IMR-90 (cell line): Measurements from ENCODE around the gene HTT. TPM values are rescaled to one million over a fixed set of nuclear protein-coding genes. Genes with fewer than 3 reads are reported as not detected.

Experiments
- ATAC-seq: fragments of 200-7000 bp; cut with Tn5 transposase; 2 replicates; pipeline ENCODE4 v1.9.1; 2020; ENCODE audit warnings: low read depth, mild to moderate bottlenecking, moderate library complexity
- BruUV-seq: library from RNA; stranded (reverse); fragments of 400-500 nt; replicated peaks from 2 replicates; lab custom pipeline; 2021; lab: Mats Ljungman, UMichigan
- CTCF ChIA-PET: fragments of 300-600 bp; formaldehyde crosslinking; extraction: SDS; loops from one replicate; lab custom pipeline; 2021; ENCODE audit warnings: antibody characterized with exemption; lab: Yijun Ruan, JAX
- POLR2A ChIA-PET: fragments of 300-600 bp; sonication (Branson Sonifier 250); formaldehyde crosslinking; loops from one replicate; lab custom pipeline; 2022; ENCODE audit warnings: antibody characterized with exemption; ENCODE audit not compliant: unreplicated experiment; lab: Charles Lee
- DNase-seq: peaks from one replicate; pipeline ENCODE4 v3.0.0; 2013
- H2AFZ ChIP-seq: replicated peaks from 2 replicates; pipeline ENCODE3; 2013; ENCODE audit warnings: low read length, mild to moderate bottlenecking; ENCODE audit not compliant: poor library complexity
- H2AK5ac ChIP-seq: 2 replicates; pipeline ENCODE4 v1.6.1; 2013; ENCODE audit warnings: low read depth, low read length, inconsistent platforms
- H2AK9ac ChIP-seq: replicated peaks from 2 replicates; pipeline ENCODE3; 2013; ENCODE audit warnings: mild to moderate bottlenecking, low read depth, low read length, moderate library complexity; ENCODE audit not compliant: poor library complexity
- H2BK120ac ChIP-seq: 2 replicates; pipeline ENCODE4 v1.6.1; 2013; ENCODE audit warnings: low read depth, low read length, inconsistent platforms
- H2BK15ac ChIP-seq: 3 replicates; pipeline ENCODE4 v1.6.1; 2013; ENCODE audit warnings: low read depth, low read length, inconsistent platforms
- H2BK20ac ChIP-seq: 2 replicates; pipeline ENCODE4 v1.6.1; 2013; ENCODE audit warnings: low read depth, mild to moderate bottlenecking, inconsistent platforms, low read length, moderate library complexity
- H2BK5ac ChIP-seq: 2 replicates; pipeline ENCODE4 v1.6.1; 2013; ENCODE audit warnings: mild to moderate bottlenecking, low read depth, low read length, inconsistent platforms; ENCODE audit not compliant: poor library complexity, severe bottlenecking
- H3K14ac ChIP-seq: replicated peaks from 2 replicates; pipeline ENCODE4 v1.6.1; 2013; ENCODE audit warnings: low read depth, low read length, inconsistent platforms
- H3K18ac ChIP-seq: 2 replicates; pipeline ENCODE4 v1.6.1; 2013; ENCODE audit warnings: low read depth, low read length, control low read depth
- H3K23ac ChIP-seq: 2 replicates; pipeline ENCODE4 v1.6.1; 2013; ENCODE audit warnings: low read depth, low read length, inconsistent platforms
- H3K27ac ChIP-seq: 2 replicates; pipeline ENCODE4 v1.5.1; 2013; ENCODE audit warnings: mild to moderate bottlenecking, control low read depth, low read length; ENCODE audit not compliant: insufficient read depth
- H3K27me3 ChIP-seq: 2 replicates; pipeline ENCODE4 v1.6.1; 2013; ENCODE audit warnings: low read length; ENCODE audit not compliant: control insufficient read depth, insufficient read depth
- H3K36me3 ChIP-seq: 2 replicates; pipeline ENCODE4 v1.6.1; 2013; ENCODE audit warnings: low read length, mixed read lengths; ENCODE audit not compliant: control insufficient read depth, insufficient read depth
- H3K4ac ChIP-seq: 2 replicates; pipeline ENCODE4 v1.6.1; 2013; ENCODE audit warnings: low read depth, low read length, inconsistent platforms
- H3K4me1 ChIP-seq: 2 replicates; pipeline ENCODE4 v1.6.1; 2013; ENCODE audit warnings: low read length, mixed read lengths; ENCODE audit not compliant: control insufficient read depth, insufficient read depth
- H3K4me2 ChIP-seq: 2 replicates; pipeline ENCODE4 v1.6.1; 2013; ENCODE audit warnings: low read depth, mild to moderate bottlenecking, control low read depth, low read length, moderate library complexity
- H3K4me3 ChIP-seq: 2 replicates; pipeline ENCODE4 v1.5.1; 2013; ENCODE audit warnings: low read depth, mild to moderate bottlenecking, control low read depth, low read length, moderate library complexity; ENCODE audit not compliant: insufficient read depth
- H3K56ac ChIP-seq: 2 replicates; pipeline ENCODE4 v1.6.1; 2013; ENCODE audit warnings: low read length, inconsistent platforms; ENCODE audit not compliant: insufficient read depth; ENCODE audit errors: extremely low read depth
- H3K79me1 ChIP-seq, 2 experiments: 2 replicates each; pipeline ENCODE4 v1.6.1; 2013; ENCODE audit warnings: low read length in 2 of 2, inconsistent platforms in 1 of 2, low read depth in 1 of 2
- H3K9ac ChIP-seq: 2 replicates; pipeline ENCODE4 v1.6.1; 2013; ENCODE audit warnings: low read depth, low read length, control low read depth
- H3K9me1 ChIP-seq: 2 replicates; pipeline ENCODE4 v1.6.1; 2013; ENCODE audit warnings: low read length, inconsistent platforms; ENCODE audit not compliant: insufficient read depth
- H3K9me3 ChIP-seq: 2 replicates; pipeline ENCODE4 v1.6.1; 2013; ENCODE audit warnings: low read length; ENCODE audit not compliant: control insufficient read depth, insufficient read depth
- H4K20me1 ChIP-seq: 2 replicates; pipeline ENCODE4 v1.6.1; 2013; ENCODE audit warnings: low read length, inconsistent platforms; ENCODE audit not compliant: insufficient read depth
- H4K5ac ChIP-seq: 2 replicates; pipeline ENCODE4 v1.6.1; 2013; ENCODE audit warnings: mild to moderate bottlenecking, low read depth, low read length, control low read depth
- H4K8ac ChIP-seq, 2 experiments: 2 replicates each; pipeline ENCODE4 v1.6.1; 2013; ENCODE audit warnings: low read depth in 2 of 2, low read length in 2 of 2, control low read depth in 1 of 2, inconsistent platforms in 1 of 2
- H4K91ac ChIP-seq: 2 replicates; pipeline ENCODE4 v1.6.1; 2013; ENCODE audit warnings: low read depth, low read length, inconsistent platforms; ENCODE audit not compliant: insufficient read depth
- CHD1 ChIP-seq: IDR thresholded peaks from 2 replicates; pipeline ENCODE4 v1.6.1; 2012; ENCODE audit warnings: low read depth, low read length, improper control_type of control experiment
- MAFK ChIP-seq: IDR thresholded peaks from 2 replicates; pipeline ENCODE4 v1.6.1; 2012; ENCODE audit warnings: low read depth, low read length, improper control_type of control experiment
- MAZ ChIP-seq: IDR thresholded peaks from 2 replicates; pipeline ENCODE4 v1.6.1; 2012; ENCODE audit warnings: low read depth, mild to moderate bottlenecking, low read length, improper control_type of control experiment, moderate library complexity, borderline replicate concordance
- WGBS, 2 experiments: methylation state at CpG; one replicate each; pipeline versions ENCODE4 v1.1.5 to v1.1.7; 2013; ENCODE audit warnings: missing lambda C conversion rate in 2 of 2; ENCODE audit not compliant: insufficient read length in 1 of 2; ENCODE audit errors: extremely low coverage in 2 of 2; 5-methylcytosine and 5-hydroxymethylcytosine counted together
- dilution Hi-C: fragments of 300-500 bp; cut with HindIII; formaldehyde crosslinking; loops from one replicate; pipeline ENCODE4 v1.14.3; 2018; ENCODE audit warnings: low sequenced_read_pairs; ENCODE audit not compliant: unreplicated experiment
- in situ Hi-C: fragments of 300-500 bp; cut with MboI; formaldehyde crosslinking; loops from 3 replicates; pipeline ENCODE4 v1.14.3; 2019; ENCODE audit warnings: low sequenced_read_pairs, inconsistent platforms, mixed read lengths
- intact Hi-C: fragments of 100-400 bp; cut with micrococcal nuclease; formaldehyde crosslinking; loops from 2 replicates; pipeline ENCODE4 v1.10.0; 2022
- polyA plus RNA-seq, 3 experiments: library from polyadenylated mRNA; depleted of rRNA; stranded (reverse); fragments of >200 nt; gene quantifications; 2 replicates each; pipeline ENCODE4 v1.2.3, GENCODE V29; 2012; ENCODE audit warnings: low replicate concordance in 1 of 3
- total RNA-seq: library from RNA; depleted of rRNA; stranded (reverse); fragments of >200 nt; gene quantifications from 2 replicates; pipeline ENCODE4 v1.2.3, GENCODE V29; 2012

The HTT gene
- total and polyA plus RNA-seq, 2 of the 4 experiments (the other 2 are of a cell fraction) = 11.6 to 14.3 TPM

DNA sequence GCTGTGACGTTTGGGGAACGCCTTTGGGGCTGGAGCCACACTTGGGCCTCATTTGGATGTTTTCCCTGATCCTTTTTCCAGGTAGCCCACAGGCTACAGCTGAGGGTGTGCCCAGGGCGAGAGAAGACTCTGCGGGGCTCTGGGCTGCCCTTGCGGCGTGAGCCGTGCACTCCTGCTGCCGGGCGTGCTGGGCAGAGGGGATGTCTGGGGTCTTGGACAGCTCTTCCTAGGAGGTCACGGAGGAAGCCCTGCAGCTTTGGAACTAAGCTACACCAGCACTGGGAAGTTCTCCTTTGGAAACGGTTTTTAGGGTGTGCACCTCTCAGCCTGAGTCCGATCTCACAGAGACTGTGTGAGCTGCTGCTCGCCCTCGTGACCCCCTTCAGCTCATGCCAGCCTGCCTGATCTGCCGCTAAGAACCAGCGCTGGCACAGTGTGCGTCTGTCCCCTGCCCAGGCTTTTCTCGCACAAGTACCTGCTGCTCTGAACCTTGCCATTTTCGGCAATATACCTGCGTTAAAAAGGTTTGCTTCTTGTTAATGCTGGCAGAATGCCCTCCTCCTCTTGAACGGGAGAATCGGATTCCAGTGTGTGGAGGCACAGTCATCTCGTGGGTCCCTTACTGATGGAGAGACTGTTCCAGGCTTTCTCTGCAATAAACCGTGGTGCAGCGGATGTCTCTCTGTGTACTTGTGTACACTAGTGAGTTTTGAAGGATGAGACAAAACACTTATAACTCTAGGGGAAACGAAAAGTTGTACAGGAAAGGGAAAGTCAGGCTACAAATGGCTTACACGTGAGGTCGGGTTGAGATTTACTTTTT, 188.8 kb downstream of the HTT start:
- Histone ChIP-seq H2AK5ac (no peak overlapping the region), H3K79me1 (no peaks in the 10 kb centered on the region), H2BK120ac (no peak overlapping the region), H3K4ac (no peak overlapping the region), H3K18ac (no peak overlapping the region), H4K8ac (no peak overlapping the region), H3K23ac (no peak overlapping the region), H3K27me3 (peaks cover 23% of the 10 kb centered on the region), H3K36me3 (no peaks in the 10 kb centered on the region), H4K91ac (no peak overlapping the region), H2BK20ac (no peak overlapping the region), H3K4me2 (no peak overlapping the region), H3K56ac (no peak overlapping the region), H3K9ac (no peak overlapping the region), H2AK9ac (no peak overlapping the region), H4K5ac (no peak overlapping the region), H2AFZ (no peak overlapping the region), H2BK15ac (no peak overlapping the region), H3K9me1 (no peaks in the 10 kb centered on the region), H3K4me1 (no peaks in the 10 kb centered on the region), H4K20me1 (no peaks in the 10 kb centered on the region), H3K27ac (no peak overlapping the region), H3K14ac (no peak overlapping the region), H2BK5ac (no peak overlapping the region), H3K9me3 (no peaks in the 10 kb centered on the region), H3K4me3 (no peak overlapping the region)
- no TSS peak for BruUV-seq
- ATAC-seq = no peak
- WGBS, 2 experiments = 70% methylated on average over 16 of the region's 28 CpGs; no CpG with 5 or more reads in 1 of the 2 experiments
- intact Hi-C loops = no loop called here
- in situ Hi-C loops = no loop called here
- dilution Hi-C loops = no loop called here
- CTCF ChIA-PET = no interaction called here
- POLR2A ChIA-PET = no interaction called here
- TF ChIP-seq MAZ (no peak), CHD1 (no peak), MAFK (no peak)
- DNase-seq = no peak
